HepG2 (cell line): Measurements from ENCODE around the gene ZNF121. TPM values are rescaled to one million over a fixed set of nuclear protein-coding genes. Genes with fewer than 3 reads are reported as not detected.

Experiments used
- AGO1 ChIP-seq: fragments of 200-400 bp; formaldehyde crosslinking; IDR thresholded peaks from 2 replicates; pipeline ENCODE4 v1.6.1; 2017; ENCODE audit warnings: mild to moderate bottlenecking, low read depth, low read length, moderate library complexity; ENCODE audit not compliant: poor library complexity, severe bottlenecking
- ATF1 ChIP-seq: IDR thresholded peaks from 2 replicates; pipeline ENCODE4 v1.6.1; 2016; ENCODE audit warnings: mild to moderate bottlenecking, control low read depth
- ETV5 ChIP-seq: IDR thresholded peaks from 2 replicates; pipeline ENCODE4 v1.6.1; 2018; ENCODE audit warnings: missing biosample characterization, missing genetic modification reagents, inconsistent platforms, borderline replicate concordance
- KLF13 ChIP-seq: sonication (generic); formaldehyde crosslinking; IDR thresholded peaks from 2 replicates; pipeline ENCODE4 v1.4.0; 2020; ENCODE audit warnings: mild to moderate bottlenecking, missing genetic modification reagents
- MED1 ChIP-seq: sonication (generic); formaldehyde crosslinking; IDR thresholded peaks from 2 replicates; pipeline ENCODE4 v1.4.0; 2020; ENCODE audit warnings: missing genetic modification reagents
- TBL1XR1 ChIP-seq: fragments of 150-350 bp; IDR thresholded peaks from 2 replicates; pipeline ENCODE4 v1.6.1; 2014; ENCODE audit warnings: borderline replicate concordance, low read length; ENCODE audit not compliant: partially characterized antibody
- ZKSCAN8 ChIP-seq: IDR thresholded peaks from 2 replicates; pipeline ENCODE4 v1.6.1; 2016; ENCODE audit warnings: borderline replicate concordance, missing genetic modification reagents, missing compliant biosample characterization
- ZNF276 ChIP-seq: sonication (generic); formaldehyde crosslinking; IDR thresholded peaks from 2 replicates; pipeline ENCODE4 v1.4.0; 2020; ENCODE audit warnings: mild to moderate bottlenecking, low read depth, missing genetic modification reagents
- ZNF333 ChIP-seq: sonication (generic); formaldehyde crosslinking; IDR thresholded peaks from 2 replicates; pipeline ENCODE4 v1.4.0; 2020; ENCODE audit warnings: mild to moderate bottlenecking, missing genetic modification reagents, borderline replicate concordance
- ZNF383 ChIP-seq: sonication (generic); formaldehyde crosslinking; IDR thresholded peaks from 2 replicates; pipeline ENCODE4 v1.4.0; 2020; ENCODE audit warnings: missing genetic modification reagents, mild to moderate bottlenecking, borderline replicate concordance
- ZNF512B ChIP-seq: sonication (generic); formaldehyde crosslinking; IDR thresholded peaks from 2 replicates; pipeline ENCODE4 v1.5.1; 2020; ENCODE audit warnings: missing genetic modification reagents, mild to moderate bottlenecking, borderline replicate concordance
- ZNF772 ChIP-seq: sonication (generic); formaldehyde crosslinking; IDR thresholded peaks from 2 replicates; pipeline ENCODE4 v1.5.0; 2020; ENCODE audit warnings: mild to moderate bottlenecking, missing genetic modification reagents
- ZSCAN25 ChIP-seq: sonication (generic); formaldehyde crosslinking; IDR thresholded peaks from 2 replicates; pipeline ENCODE4 v1.8.0; 2022; ENCODE audit warnings: mild to moderate bottlenecking, missing genetic modification reagents
- polyA plus RNA-seq, 8 experiments: library from polyadenylated mRNA; depleted of rRNA in 3 of 8; stranded (reverse) in 7 of 8; unstranded in 1 of 8; fragments of >200 nt; fragmentation: Illumina TruSeq in 4 of 8; extraction: Trizol in 4 of 8; gene quantifications; 2 replicates each; pipeline versions ENCODE4 v1.2.1 to v1.2.3, GENCODE V29; 2011 to 2016; ENCODE audit warnings: low read depth in 4 of 8, missing spikeins in 1 of 8, mixed read lengths in 1 of 8; ENCODE audit not compliant: insufficient read depth in 1 of 8
- total RNA-seq, 5 experiments: library from RNA; depleted of rRNA; stranded (reverse); fragments of >200 nt; fragmentation: Illumina TruSeq; extraction: Trizol; gene quantifications; 2 replicates each; pipeline ENCODE4 v1.2.3, GENCODE V29; 2016; ENCODE audit warnings: low read depth in 1 of 5
- TF ChIP-seq, protein P1 (sequence below): IDR thresholded peaks from 2 replicates; pipeline ENCODE4 v1.6.1; 2018; ENCODE audit warnings: missing genetic modification reagents, mild to moderate bottlenecking, missing compliant biosample characterization
- TF ChIP-seq, protein P2 (sequence below), 2 experiments: sonication (generic) in 1 of 2; formaldehyde crosslinking in 1 of 2; IDR thresholded peaks; 2 replicates each; pipeline versions ENCODE4 v1.6.1 to v1.9.0; 2014 to 2022; ENCODE audit warnings: antibody characterized with exemption in 1 of 2, borderline replicate concordance in 1 of 2, inconsistent platforms in 1 of 2, low read depth in 1 of 2, missing genetic modification reagents in 1 of 2

The ZNF121 gene
- total and polyA plus RNA-seq, 2 of the 13 experiments (the other 11 are each of a cell fraction or from before 2014, with no cell fraction given) = 7.8 to 56.3 TPM

DNA sequence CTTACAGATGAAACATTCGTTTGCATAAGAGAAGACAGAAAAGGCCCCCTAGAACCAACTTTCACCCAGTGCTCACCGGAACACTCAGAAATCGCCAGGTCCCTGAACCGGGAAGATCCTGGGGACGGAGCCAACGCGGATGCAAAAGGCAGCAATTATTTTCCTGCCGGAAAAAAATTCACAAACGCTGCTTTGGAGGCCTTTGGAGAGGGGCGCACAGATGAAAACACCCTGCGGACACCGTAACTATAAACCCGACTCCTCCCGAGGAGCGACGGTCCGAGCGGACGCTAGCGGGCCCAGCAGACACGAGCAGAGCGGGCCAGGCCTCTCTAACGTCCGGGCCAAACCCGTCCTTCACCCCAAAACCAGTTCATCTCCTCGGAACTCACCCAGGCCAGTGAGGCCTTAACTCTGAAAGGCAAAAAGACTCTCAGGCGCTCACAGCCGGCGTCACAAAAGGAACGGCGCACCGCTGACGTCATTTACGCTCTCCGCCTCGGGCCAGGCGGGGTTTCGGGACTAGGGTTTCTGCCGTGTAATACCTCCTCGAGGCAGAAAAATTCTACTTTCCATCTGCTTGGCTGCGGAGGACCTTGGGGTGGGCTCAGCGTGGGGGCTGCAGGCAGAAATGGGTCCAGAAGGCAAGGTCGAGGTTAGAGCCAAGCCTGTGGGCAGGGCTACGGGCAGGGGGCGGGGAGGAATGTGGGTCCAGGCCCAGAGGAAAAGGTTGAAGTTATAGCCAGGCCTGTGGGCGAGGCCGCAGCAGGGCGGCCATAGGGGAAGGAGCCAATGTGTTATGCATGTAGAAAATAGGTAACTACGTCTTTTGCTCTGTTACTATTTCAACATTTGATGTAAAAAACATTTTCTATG lies 45.9 kb downstream of the ZNF121 start, which contains the start of gene ZNF426 (continued):
- TF ChIP-seq ZNF276 (CRISPR knock-in tag) = peak; percentile 60; the same call in 1 of the 2 replicates
- no peak for TF ChIP-seq ZNF383 (CRISPR knock-in tag)
- peak; percentile 69; the same call in 1 of the 2 replicates for TF ChIP-seq ZNF333 (CRISPR knock-in tag)
- peak; percentile 99 for TF ChIP-seq ATF1 (CRISPR knock-in tag)
- peak; percentile 53; the same call in 1 of the 2 replicates for TF ChIP-seq ZSCAN25 (CRISPR knock-in tag)
- TF ChIP-seq ZKSCAN8 (CRISPR knock-in tag) = no peak
- TF ChIP-seq, protein P1, sequence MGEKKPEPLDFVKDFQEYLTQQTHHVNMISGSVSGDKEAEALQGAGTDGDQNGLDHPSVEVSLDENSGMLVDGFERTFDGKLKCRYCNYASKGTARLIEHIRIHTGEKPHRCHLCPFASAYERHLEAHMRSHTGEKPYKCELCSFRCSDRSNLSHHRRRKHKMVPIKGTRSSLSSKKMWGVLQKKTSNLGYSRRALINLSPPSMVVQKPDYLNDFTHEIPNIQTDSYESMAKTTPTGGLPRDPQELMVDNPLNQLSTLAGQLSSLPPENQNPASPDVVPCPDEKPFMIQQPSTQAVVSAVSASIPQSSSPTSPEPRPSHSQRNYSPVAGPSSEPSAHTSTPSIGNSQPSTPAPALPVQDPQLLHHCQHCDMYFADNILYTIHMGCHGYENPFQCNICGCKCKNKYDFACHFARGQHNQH (CRISPR knock-in tag) = peak; percentile 53; the same call in 1 of the 2 replicates
- no peak for TF ChIP-seq KLF13 (CRISPR knock-in tag)
- no peak for TF ChIP-seq ZNF512B (CRISPR knock-in tag)
- no peak for TF ChIP-seq TBL1XR1
- peak; percentile 46; the same call in 1 of the 2 replicates for TF ChIP-seq MED1 (CRISPR knock-in tag)
- TF ChIP-seq, protein P2, sequence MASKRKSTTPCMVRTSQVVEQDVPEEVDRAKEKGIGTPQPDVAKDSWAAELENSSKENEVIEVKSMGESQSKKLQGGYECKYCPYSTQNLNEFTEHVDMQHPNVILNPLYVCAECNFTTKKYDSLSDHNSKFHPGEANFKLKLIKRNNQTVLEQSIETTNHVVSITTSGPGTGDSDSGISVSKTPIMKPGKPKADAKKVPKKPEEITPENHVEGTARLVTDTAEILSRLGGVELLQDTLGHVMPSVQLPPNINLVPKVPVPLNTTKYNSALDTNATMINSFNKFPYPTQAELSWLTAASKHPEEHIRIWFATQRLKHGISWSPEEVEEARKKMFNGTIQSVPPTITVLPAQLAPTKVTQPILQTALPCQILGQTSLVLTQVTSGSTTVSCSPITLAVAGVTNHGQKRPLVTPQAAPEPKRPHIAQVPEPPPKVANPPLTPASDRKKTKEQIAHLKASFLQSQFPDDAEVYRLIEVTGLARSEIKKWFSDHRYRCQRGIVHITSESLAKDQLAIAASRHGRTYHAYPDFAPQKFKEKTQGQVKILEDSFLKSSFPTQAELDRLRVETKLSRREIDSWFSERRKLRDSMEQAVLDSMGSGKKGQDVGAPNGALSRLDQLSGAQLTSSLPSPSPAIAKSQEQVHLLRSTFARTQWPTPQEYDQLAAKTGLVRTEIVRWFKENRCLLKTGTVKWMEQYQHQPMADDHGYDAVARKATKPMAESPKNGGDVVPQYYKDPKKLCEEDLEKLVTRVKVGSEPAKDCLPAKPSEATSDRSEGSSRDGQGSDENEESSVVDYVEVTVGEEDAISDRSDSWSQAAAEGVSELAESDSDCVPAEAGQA (IDR thresholded peaks at IDR 0.05; ENCODE audit: low read depth) = peak; percentile 97
- TF ChIP-seq, protein P2 (CRISPR knock-in tag; IDR thresholded peaks at IDR 0.05; ENCODE audit: borderline replicate concordance) = no peak
- no peak for TF ChIP-seq ETV5 (CRISPR knock-in tag)
- TF ChIP-seq AGO1 = no peak
- TF ChIP-seq ZNF772 (CRISPR knock-in tag) = peak; percentile 76; the same call in 1 of the 2 replicates
